ENCODE measurements around the gene CCDC187.

Gene CCDC187

GRCh38 chr9:136203408-136204144 is 100.3 kb downstream of the CCDC187 start:
- no peak for DNase-seq

DNA sequence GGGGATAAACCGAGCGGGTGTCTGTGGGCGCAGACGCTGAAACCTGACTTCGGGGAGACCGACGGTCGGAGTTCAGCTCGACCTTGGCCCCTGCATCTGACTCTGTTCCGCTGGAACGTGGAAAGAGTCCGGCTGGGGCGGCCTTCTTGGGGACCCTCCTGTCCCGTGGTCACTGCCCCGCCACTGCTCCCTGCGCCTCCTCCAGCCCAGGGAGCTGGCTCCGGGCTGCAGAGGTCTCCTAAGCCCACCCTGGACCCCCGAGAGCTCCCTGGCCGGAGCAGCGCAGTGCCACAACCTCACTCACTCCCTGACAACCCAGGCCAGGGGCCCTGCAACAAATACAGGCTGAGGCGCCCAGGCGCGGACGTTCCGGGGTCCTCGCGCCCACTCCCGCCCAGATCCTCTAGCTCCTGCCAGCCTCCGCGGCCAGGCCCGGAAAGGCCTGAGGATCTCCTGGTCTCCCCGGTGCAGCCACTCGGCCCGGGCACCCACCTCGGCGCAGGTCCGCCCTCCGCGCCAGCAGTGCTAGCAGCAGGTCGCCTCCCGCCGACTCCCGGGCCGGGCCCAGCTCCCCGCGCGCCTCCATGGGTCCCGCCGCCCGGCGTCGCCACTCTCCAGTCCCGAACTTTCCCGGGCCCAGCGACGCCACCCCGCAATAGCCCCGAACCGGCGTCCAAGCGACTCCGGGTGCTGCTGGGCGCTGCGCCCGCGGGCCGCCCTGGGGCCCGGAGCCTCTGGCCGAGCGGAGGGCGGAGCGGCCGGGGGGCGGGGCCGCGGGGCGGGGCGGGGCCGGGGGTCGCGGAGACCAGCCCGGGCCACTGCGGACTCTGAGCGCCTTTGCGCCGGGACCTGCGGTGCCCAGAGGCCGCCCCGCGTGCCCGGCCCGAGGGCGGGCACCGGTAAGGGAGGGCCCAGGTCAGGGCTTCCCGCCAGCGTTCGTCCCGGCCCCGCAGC is 101.2 kb downstream of the CCDC187 start:
- no peak for DNase-seq

DNA sequence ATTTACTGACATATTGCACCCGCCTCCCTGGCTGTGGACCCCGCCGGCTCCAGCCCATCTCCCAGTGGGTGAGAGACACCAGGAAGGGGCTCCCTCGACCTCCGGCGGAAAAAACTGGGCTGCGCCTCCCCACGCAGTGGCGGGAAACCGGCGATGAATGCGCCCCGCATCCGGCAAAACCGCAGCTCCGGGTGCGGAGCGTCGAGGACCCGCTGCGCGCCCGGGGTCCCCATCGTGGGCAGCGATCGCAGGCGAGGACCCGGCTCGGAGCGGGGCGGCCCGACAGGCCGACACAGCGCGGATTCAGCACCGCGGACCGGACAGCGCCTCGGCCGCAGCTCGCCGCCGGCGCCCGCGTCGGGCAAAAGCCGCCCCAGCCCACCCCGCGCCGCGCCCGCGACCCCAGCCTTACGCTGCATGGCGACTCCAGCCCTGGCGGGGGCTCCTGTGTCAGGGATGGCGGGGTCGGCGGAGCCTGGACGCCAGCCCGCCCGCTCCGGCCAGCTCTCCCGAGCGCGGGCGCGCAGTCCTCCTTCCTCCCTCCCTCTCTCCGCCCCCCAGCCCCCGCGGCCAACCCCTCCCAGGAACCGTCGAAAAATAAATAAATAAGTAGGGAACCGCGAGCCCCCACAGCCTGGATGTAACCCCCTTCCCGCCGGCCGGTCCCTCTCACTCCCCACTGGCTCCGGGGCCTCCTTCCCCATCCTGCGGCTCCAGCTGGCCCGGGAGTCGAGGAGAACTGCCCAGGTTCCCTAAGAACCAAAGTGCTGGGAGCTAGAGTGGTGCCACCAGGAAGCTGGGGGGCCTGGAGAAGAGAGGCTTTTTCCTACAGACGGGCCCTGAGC is 102.1 kb downstream of the CCDC187 start:
- no peak for DNase-seq

GRCh38 chr9:136201174-136201573 is 102.7 kb downstream of the CCDC187 start:
- no peak for DNase-seq

- no peak for DNase-seq
These were observed 103.5 kb downstream of the CCDC187 start for GRCh38 chr9:136200424-136200823.

All from CD4-positive, alpha-beta T cell treated with Interleukin-6 for 4 hours (primary cell).